Progenitor cell of endocrine pancreas (in vitro differentiated cells): Measurements from ENCODE around the gene CDH13. TPM values are rescaled to one million over a fixed set of nuclear protein-coding genes. Genes with fewer than 3 reads are reported as not detected.

Experiments used
- DNase-seq: peaks from one replicate; pipeline ENCODE4 v3.0.0; 2021; ENCODE audit warnings: low spot score; ENCODE audit not compliant: unreplicated experiment
- H3K27ac Mint-ChIP-seq: 2 replicates; pipeline ENCODE4 v1.8.0; 2021; ENCODE audit warnings: mild to moderate bottlenecking, moderate library complexity, mixed read lengths
- H3K27me3 Mint-ChIP-seq: 2 replicates; pipeline ENCODE4 v1.8.0; 2021; ENCODE audit warnings: mixed read lengths
- H3K36me3 Mint-ChIP-seq: 2 replicates; pipeline ENCODE4 v1.8.0; 2022; ENCODE audit warnings: mixed read lengths; ENCODE audit not compliant: insufficient read depth
- H3K4me1 Mint-ChIP-seq: 2 replicates; pipeline ENCODE4 v1.8.0; 2021; ENCODE audit warnings: low read depth, mixed read lengths
- H3K4me3 Mint-ChIP-seq: 2 replicates; pipeline ENCODE4 v1.8.0; 2021; ENCODE audit warnings: low read depth, mild to moderate bottlenecking, moderate library complexity, mixed read lengths
- H3K9me3 Mint-ChIP-seq: 2 replicates; pipeline ENCODE4 v1.8.0; 2021; ENCODE audit warnings: low read depth, mixed read lengths
- CTCF ChIP-seq: fragments of 200-600 bp; sonication (generic); IDR thresholded peaks from one replicate; pipeline ENCODE4 v1.5.0; 2021; ENCODE audit warnings: antibody characterized with exemption, mild to moderate bottlenecking; ENCODE audit not compliant: unreplicated experiment
- total RNA-seq: library from RNA; stranded (reverse); gene quantifications from 2 replicates; pipeline ENCODE4 v1.2.1, GENCODE V29; 2021

The CDH13 gene
- total RNA-seq, 1 donor from 2014 or later, result 0.38 TPM

DNA sequence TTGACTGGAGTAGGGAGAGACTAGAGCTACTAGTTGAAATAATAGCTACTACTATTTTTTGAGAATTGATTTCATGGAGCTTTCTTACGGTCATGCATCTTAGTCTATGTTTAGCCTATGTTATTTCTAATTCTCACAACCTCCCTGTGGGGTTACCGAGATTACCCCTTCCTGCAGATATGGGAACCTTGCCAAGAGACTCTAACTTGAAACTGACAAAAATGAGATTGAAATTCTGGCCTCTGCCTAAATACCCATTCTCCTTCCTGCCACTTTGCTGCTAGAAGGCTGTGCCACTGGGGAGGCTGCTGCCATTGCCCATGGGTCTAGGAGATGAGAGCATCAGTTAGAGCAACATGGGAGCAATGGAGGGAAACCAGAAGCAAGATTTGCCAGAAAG, 410.3 kb downstream of the CDH13 start:
- H3K27ac Mint-ChIP-seq, result no peak overlapping the region
- H3K27me3 Mint-ChIP-seq, result peaks cover 17% of the 10 kb centered on the region
- DNase-seq, result no peak
- no peaks in the 10 kb centered on the region for H3K36me3 Mint-ChIP-seq
- no peaks in the 10 kb centered on the region for H3K9me3 Mint-ChIP-seq
- H3K4me1 Mint-ChIP-seq, result no peaks in the 10 kb centered on the region
- no peak for TF ChIP-seq CTCF
- no peak overlapping the region for H3K4me3 Mint-ChIP-seq

DNA sequence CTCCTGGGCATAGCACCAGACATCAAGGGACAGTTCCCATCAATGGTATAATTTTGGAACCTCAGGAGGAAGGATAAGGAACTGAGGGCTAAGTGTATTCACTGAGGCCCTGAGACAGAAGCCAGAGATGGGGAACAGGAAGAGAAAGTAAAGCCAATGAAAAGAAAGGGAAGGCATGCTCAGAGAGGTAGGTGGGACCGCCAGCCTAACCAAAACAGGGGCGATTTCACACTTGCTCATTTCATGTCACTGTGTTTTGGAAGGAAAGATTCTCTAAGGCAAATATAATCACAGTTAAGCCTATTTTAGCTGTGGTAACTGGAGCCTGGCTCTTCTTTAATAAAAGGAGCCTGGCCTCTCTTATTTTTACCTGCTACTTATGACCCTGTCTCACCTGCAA, 411.1 kb downstream of the CDH13 start:
- Mint-ChIP-seq H3K9me3 (peaks cover 2% of the 10 kb centered on the region), H3K27ac (no peak overlapping the region), H3K4me1 (no peaks in the 10 kb centered on the region), H3K36me3 (no peaks in the 10 kb centered on the region), H3K27me3 (peaks cover 17% of the 10 kb centered on the region), H3K4me3 (no peak overlapping the region)
- no peak for DNase-seq
- TF ChIP-seq CTCF, result no peak

DNA sequence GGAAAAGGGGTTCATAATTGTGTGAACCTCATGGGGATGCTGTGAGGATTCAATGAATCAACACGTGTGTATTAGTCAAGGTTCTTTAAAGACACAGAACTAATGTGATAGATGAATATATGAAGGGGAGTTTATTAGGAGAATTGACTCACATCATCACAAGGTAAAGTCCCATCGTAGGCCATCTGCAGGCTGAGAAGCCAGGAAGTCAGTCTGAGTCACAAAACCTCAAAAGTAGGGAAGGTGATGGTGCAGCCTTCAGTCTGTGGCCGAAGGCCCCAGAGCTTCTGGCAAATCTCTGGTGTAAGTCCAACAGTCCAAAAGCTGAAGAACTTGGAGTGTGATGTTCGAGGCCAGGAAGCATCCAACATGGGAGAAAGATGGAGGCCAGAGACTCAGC, 413.4 kb downstream of the CDH13 start:
- Mint-ChIP-seq H3K4me3 (no peak overlapping the region), H3K27me3 (peaks cover 17% of the 10 kb centered on the region), H3K27ac (no peak overlapping the region), H3K9me3 (peaks cover 2% of the 10 kb centered on the region), H3K36me3 (no peaks in the 10 kb centered on the region), H3K4me1 (no peaks in the 10 kb centered on the region)
- TF ChIP-seq CTCF, result no peak
- no peak for DNase-seq

GRCh38 chr16:83044589-83044988, 417.8 kb downstream of the CDH13 start:
- H3K4me1 Mint-ChIP-seq, result no peaks in the 10 kb centered on the region
- H3K4me3 Mint-ChIP-seq, result no peak overlapping the region
- peaks cover 5% of the 10 kb centered on the region for H3K27me3 Mint-ChIP-seq
- no peaks in the 10 kb centered on the region for H3K36me3 Mint-ChIP-seq
- TF ChIP-seq CTCF, result no peak
- H3K9me3 Mint-ChIP-seq, result peaks cover 2% of the 10 kb centered on the region
- DNase-seq, result no peak
- H3K27ac Mint-ChIP-seq, result no peak overlapping the region

DNA sequence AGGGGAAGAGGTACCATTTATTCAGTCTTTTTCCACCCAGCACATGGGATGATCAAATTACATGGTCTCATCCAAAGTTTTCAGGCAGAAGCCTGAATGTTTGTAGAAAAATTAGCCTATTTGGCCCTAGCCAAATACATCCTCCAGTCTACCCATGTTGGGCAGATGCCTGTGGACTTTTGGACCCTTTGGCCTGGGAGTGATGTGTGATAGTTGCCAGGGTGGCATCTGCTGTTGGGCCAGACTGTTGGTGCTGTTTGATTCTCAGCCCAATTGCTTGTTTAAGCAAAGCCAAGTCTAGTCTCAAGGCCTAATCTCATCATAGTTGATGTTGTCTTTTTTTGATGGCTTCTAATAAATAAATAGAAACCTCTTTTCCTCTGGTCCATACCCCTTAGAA, 419.0 kb downstream of the CDH13 start:
- Mint-ChIP-seq H3K27ac (no peak overlapping the region), H3K36me3 (no peaks in the 10 kb centered on the region), H3K4me3 (no peak overlapping the region), H3K9me3 (peaks cover 8% of the 10 kb centered on the region), H3K4me1 (no peaks in the 10 kb centered on the region), H3K27me3 (peaks cover 4% of the 10 kb centered on the region)
- no peak for DNase-seq
- no peak for TF ChIP-seq CTCF
